ENCODE data around the gene CDKN1B. TPM values are rescaled to one million over a fixed set of nuclear protein-coding genes. Genes with fewer than 3 reads are reported as not detected.

CDKN1B gene
- polyA plus RNA-seq, 6 donors from 2014 or later = 4.7 to 26.8 (median 14.5) TPM

DNA sequence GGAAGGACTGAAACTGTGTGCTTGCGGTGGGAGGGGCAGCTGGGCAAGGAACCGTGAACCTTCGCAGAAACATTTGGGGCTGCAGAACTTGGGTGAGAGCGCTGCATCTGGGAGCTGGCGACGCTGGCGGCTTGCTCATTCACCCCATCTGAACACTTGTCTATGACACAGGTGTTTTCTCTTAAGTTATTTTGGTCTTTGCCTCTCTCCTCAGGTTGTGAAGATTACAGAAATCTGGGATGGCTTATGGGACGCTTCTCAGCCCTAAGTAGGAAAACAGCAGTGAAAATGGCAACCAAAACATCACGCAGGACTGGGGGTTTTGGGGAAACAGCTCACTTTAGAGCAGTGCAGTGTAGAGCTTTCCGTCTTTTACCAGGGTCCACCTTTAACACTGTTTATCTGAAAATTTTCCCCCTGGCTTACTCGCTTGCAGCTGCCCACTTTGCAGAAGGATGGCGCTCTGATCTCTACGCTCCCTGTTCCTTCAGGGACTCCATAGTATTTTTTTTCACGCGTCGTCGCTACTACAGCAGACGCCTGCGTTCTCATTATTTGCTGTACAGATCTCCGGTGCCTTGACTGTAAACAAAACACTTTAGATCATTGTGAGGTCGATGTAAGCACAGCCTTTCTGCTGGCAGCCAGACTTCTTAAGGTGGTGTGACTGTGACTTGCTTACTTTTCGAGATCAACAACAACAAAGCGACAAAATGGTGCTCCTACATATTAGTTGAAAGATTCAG, 2.7 kb upstream of the CDKN1B start:
- H3K4me3 Mint-ChIP-seq = peak overlapping the region; percentile 83 to 99 (median 94)
- ATAC-seq (ENCODE audit: low read depth in 2 of 2) (peak; percentile 57 to 62), DNase-seq (peak; percentile 74)
- H3K36me3 Mint-ChIP-seq = peaks cover 14 to 23% of the 10 kb centered on the region in 2 donors
- H3K4me1 Mint-ChIP-seq = peaks cover 50 to 62% (median 56%) of the 10 kb centered on the region in 3 donors
- no peaks in the 10 kb centered on the region for H3K9me3 Mint-ChIP-seq
- H3K27me3 Mint-ChIP-seq = no peaks in the 10 kb centered on the region
- H3K27ac Mint-ChIP-seq = peak overlapping the region; percentile 95 to 98 (median 98)

DNA sequence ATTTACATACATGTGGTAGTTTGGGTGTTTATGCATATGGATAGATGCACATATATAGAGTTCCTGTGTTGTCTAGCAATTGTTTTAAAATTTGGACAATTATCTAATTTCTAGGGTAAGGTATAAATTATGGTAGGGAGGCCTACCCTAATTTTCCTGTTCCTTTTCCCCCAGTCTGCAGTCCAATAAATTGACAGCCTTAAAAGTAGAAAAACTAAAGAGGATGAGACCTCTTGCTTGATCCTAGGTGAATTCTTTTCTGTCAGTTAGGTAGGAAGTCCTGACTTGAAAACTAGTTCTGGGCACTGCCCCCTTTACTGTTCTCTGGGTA, 2.1 kb upstream of the CDKN1B start:
- Mint-ChIP-seq H3K4me3 (peak overlapping the region; percentile 83 to 99 (median 94)), H3K27ac (peak overlapping the region; percentile 95 to 98 (median 98)), H3K27me3 (no peaks in the 10 kb centered on the region), H3K4me1 (peaks cover 53 to 65% (median 62%) of the 10 kb centered on the region in 3 donors), H3K9me3 (no peaks in the 10 kb centered on the region), H3K36me3 (peaks cover 17 to 27% of the 10 kb centered on the region in 2 donors)
- ATAC-seq (ENCODE audit: low read depth in 2 of 2) (no peak), DNase-seq (no peak)

DNA sequence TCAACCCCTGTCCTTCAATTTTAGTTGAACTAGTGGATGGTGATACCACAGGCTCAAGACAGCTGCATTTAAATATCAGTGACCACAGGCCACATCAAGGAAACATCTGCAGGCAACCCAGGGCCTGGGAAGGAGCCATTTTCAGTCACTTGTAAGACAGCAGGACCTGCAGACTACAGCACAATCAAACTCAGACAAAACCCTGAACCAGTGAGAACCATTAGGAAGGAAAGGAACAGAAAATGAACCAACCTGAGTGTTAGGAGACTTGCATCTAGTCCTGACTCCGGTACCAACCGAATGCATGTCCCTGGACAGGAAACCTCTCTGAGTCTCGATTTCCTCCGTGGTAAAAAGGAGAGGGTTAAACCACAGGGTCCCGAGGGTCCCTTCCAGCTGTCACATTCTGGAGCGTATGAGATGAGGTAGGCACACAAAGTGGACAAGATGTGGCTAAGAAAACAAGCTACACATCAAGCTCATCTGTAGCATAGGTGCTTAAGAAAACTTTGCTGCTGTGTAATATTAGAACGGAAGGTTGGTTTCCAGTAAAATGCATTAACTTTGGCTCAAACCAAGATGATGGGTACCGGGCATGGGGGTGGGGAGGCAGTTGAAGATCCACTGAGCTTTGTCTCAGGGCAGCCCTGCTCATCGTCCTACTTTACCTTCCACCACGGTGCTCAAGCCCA, 1.6 kb upstream of the CDKN1B start:
- H3K9me3 Mint-ChIP-seq = no peaks in the 10 kb centered on the region
- H3K27ac Mint-ChIP-seq = peak overlapping the region; percentile 95 to 98 (median 98)
- ATAC-seq (ENCODE audit: low read depth in 2 of 2) (no peak), DNase-seq (peak; percentile 29)
- no peaks in the 10 kb centered on the region for H3K27me3 Mint-ChIP-seq
- peaks cover 55 to 68% (median 66%) of the 10 kb centered on the region in 3 donors for H3K4me1 Mint-ChIP-seq
- peak overlapping the region; percentile 83 to 99 (median 93) for H3K4me3 Mint-ChIP-seq
- peaks cover 19 to 30% of the 10 kb centered on the region in 2 donors for H3K36me3 Mint-ChIP-seq

GRCh38 chr12:12716151-12716792, 896 bp upstream of the CDKN1B start:
- H3K27me3 Mint-ChIP-seq = no peaks in the 10 kb centered on the region

GRCh38 chr12:12717586-12718380, 615 bp downstream of the CDKN1B start:
- peaks cover 61 to 69% (median 67%) of the 10 kb centered on the region in 3 donors for H3K4me1 Mint-ChIP-seq
- ATAC-seq (ENCODE audit: low read depth in 2 of 2) = peak in 1 of 2 donors; percentile 11
- peaks cover 24 to 36% of the 10 kb centered on the region in 2 donors for H3K36me3 Mint-ChIP-seq
- H3K9me3 Mint-ChIP-seq = no peaks in the 10 kb centered on the region
- peak overlapping the region; percentile 96 to 100 (median 98) for H3K27ac Mint-ChIP-seq
- H3K4me3 Mint-ChIP-seq = peak overlapping the region; percentile 83 to 99 (median 98)
- peak; percentile 25 for DNase-seq
- H3K27me3 Mint-ChIP-seq = no peaks in the 10 kb centered on the region

More at GRCh38 chr12:12716151-12716792, 896 bp upstream of the CDKN1B start:
- H3K36me3 Mint-ChIP-seq = peaks cover 24 to 36% of the 10 kb centered on the region in 2 donors
- H3K9me3 Mint-ChIP-seq = no peaks in the 10 kb centered on the region
- ATAC-seq (ENCODE audit: low read depth in 2 of 2) (no peak), DNase-seq (peak; percentile 3)
- peak overlapping the region; percentile 95 to 98 (median 98) for H3K27ac Mint-ChIP-seq
- H3K4me3 Mint-ChIP-seq = peak overlapping the region; percentile 83 to 99 (median 93)
- peaks cover 61 to 75% (median 73%) of the 10 kb centered on the region in 3 donors for H3K4me1 Mint-ChIP-seq

DNA sequence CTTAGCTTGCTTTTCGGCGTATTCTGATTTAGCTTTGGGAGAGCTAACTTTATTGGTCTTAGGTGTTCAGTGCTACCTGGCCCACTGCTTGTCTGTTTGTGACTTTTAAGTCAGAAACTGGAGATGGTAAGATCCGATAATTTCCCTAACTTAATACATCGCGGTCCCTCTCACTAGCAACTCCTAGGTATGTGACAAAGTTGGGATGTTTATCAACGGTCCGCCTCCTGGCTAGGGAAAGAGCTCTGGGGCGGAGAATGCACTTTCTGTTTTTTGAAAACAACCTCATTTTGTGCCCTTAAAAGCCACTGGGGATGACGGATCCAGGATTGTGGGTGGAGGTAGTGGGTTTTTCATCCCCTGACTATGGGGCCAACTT, 1.2 kb downstream of the CDKN1B start:
- no peak for DNase-seq

GRCh38 chr12:12718853-12719252, 1.7 kb downstream of the CDKN1B start:
- ATAC-seq (ENCODE audit: low read depth in 2 of 2) = no peak
- H3K36me3 Mint-ChIP-seq = peaks cover 24 to 36% of the 10 kb centered on the region in 2 donors
- no peaks in the 10 kb centered on the region for H3K9me3 Mint-ChIP-seq
- H3K4me3 Mint-ChIP-seq = peak overlapping the region; percentile 83 to 99 (median 98)
- no peaks in the 10 kb centered on the region for H3K27me3 Mint-ChIP-seq
- H3K27ac Mint-ChIP-seq = peak overlapping the region; percentile 96 to 100 (median 98)
- DNase-seq = peak; percentile 11
- peaks cover 53 to 61% (median 58%) of the 10 kb centered on the region in 3 donors for H3K4me1 Mint-ChIP-seq

More for the DNA sequence above, 1.2 kb downstream of the CDKN1B start:
- Mint-ChIP-seq H3K4me3 (peak overlapping the region; percentile 83 to 99 (median 98)), H3K27ac (peak overlapping the region; percentile 96 to 100 (median 98)), H3K9me3 (no peaks in the 10 kb centered on the region), H3K36me3 (peaks cover 24 to 36% of the 10 kb centered on the region in 2 donors), H3K27me3 (no peaks in the 10 kb centered on the region), H3K4me1 (peaks cover 58 to 66% (median 63%) of the 10 kb centered on the region in 3 donors)
- no peak for ATAC-seq (ENCODE audit: low read depth in 2 of 2)

GRCh38 chr12:12719496-12719895, 2.3 kb downstream of the CDKN1B start:
- H3K36me3 Mint-ChIP-seq = peaks cover 24 to 36% of the 10 kb centered on the region in 2 donors
- peak overlapping the region; percentile 96 to 100 (median 98) for H3K27ac Mint-ChIP-seq
- H3K4me1 Mint-ChIP-seq = peaks cover 49 to 55% (median 52%) of the 10 kb centered on the region in 3 donors
- H3K9me3 Mint-ChIP-seq = no peaks in the 10 kb centered on the region
- peak overlapping the region; percentile 83 to 99 (median 98) for H3K4me3 Mint-ChIP-seq
- H3K27me3 Mint-ChIP-seq = no peaks in the 10 kb centered on the region
- ATAC-seq (ENCODE audit: low read depth in 2 of 2) = no peak
- DNase-seq = peak; percentile 35

- Mint-ChIP-seq H3K4me1 (peaks cover 45 to 49% (median 46%) of the 10 kb centered on the region in 3 donors), H3K27ac (peak overlapping the region in 3 of 6 donors; percentile 81 to 98 (median 96)), H3K27me3 (no peaks in the 10 kb centered on the region), H3K4me3 (peak overlapping the region; percentile 83 to 99 (median 98)), H3K36me3 (peaks cover 24 to 36% of the 10 kb centered on the region in 2 donors), H3K9me3 (no peaks in the 10 kb centered on the region)
- ATAC-seq (ENCODE audit: low read depth in 2 of 2) = no peak
- DNase-seq = no peak
Measured at GRCh38 chr12:12720052-12720451, 2.9 kb downstream of the CDKN1B start.

DNA sequence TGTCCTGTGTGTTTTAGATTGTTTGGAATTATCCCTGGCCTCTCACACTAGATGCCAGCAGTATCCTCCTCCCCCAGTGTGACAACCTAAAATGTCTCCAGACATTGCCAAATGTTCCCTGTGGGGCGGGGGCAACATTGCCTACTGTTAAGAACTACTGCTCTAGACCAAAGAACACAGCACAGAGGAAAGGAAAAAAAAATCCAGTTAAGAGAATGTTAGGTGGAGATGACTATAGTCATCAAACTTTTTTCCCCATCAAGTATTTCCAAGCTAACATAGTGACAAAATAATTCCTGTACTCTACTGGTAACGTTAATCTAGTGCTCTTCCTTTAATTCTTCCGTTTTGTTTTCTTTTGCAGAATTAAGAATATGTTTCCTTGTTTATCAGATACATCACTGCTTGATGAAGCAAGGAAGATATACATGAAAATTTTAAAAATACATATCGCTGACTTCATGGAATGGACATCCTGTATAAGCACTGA, 3.5 kb downstream of the CDKN1B start:
- peaks cover 24 to 36% of the 10 kb centered on the region in 2 donors for H3K36me3 Mint-ChIP-seq

DNA sequence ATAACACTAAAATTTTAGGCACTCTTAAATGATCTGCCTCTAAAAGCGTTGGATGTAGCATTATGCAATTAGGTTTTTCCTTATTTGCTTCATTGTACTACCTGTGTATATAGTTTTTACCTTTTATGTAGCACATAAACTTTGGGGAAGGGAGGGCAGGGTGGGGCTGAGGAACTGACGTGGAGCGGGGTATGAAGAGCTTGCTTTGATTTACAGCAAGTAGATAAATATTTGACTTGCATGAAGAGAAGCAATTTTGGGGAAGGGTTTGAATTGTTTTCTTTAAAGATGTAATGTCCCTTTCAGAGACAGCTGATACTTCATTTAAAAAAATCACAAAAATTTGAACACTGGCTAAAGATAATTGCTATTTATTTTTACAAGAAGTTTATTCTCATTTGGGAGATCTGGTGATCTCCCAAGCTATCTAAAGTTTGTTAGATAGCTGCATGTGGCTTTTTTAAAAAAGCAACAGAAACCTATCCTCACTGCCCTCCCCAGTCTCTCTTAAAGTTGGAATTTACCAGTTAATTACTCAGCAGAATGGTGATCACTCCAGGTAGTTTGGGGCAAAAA, 4.1 kb downstream of the CDKN1B start:
- Mint-ChIP-seq H3K27ac (peak overlapping the region; percentile 44 to 96 (median 89)), H3K27me3 (no peaks in the 10 kb centered on the region), H3K4me1 (peaks cover 33 to 40% (median 37%) of the 10 kb centered on the region in 3 donors), H3K36me3 (peaks cover 24 to 36% of the 10 kb centered on the region in 2 donors), H3K4me3 (peak overlapping the region; percentile 75 to 99 (median 93)), H3K9me3 (no peaks in the 10 kb centered on the region)
- no peak for DNase-seq
- no peak for ATAC-seq (ENCODE audit: low read depth in 2 of 2)

More for the DNA sequence above, 3.5 kb downstream of the CDKN1B start:
- H3K27ac Mint-ChIP-seq = peak overlapping the region; percentile 63 to 96 (median 89)
- no peaks in the 10 kb centered on the region for H3K27me3 Mint-ChIP-seq
- ATAC-seq (ENCODE audit: low read depth in 2 of 2) = no peak
- H3K4me1 Mint-ChIP-seq = peaks cover 38 to 42% (median 41%) of the 10 kb centered on the region in 3 donors
- DNase-seq = no peak
- no peaks in the 10 kb centered on the region for H3K9me3 Mint-ChIP-seq
- H3K4me3 Mint-ChIP-seq = peak overlapping the region; percentile 75 to 99 (median 93)

DNA sequence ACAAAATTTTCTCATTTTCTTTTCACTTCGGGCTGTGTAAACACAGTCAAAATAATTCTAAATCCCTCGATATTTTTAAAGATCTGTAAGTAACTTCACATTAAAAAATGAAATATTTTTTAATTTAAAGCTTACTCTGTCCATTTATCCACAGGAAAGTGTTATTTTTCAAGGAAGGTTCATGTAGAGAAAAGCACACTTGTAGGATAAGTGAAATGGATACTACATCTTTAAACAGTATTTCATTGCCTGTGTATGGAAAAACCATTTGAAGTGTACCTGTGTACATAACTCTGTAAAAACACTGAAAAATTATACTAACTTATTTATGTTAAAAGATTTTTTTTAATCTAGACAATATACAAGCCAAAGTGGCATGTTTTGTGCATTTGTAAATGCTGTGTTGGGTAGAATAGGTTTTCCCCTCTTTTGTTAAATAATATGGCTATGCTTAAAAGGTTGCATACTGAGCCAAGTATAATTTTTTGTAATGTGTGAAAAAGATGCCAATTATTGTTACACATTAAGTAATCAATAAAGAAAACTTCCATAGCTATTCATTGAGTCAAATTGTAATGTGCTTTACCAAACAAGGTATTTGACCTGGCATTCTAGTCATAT, 4.8 kb downstream of the CDKN1B start:
- Mint-ChIP-seq H3K9me3 (no peaks in the 10 kb centered on the region), H3K36me3 (peaks cover 24 to 36% of the 10 kb centered on the region in 2 donors), H3K27me3 (no peaks in the 10 kb centered on the region), H3K4me1 (peaks cover 38 to 45% (median 40%) of the 10 kb centered on the region in 3 donors), H3K4me3 (peak overlapping the region in 7 of 8 donors; percentile 94 to 99 (median 97)), H3K27ac (peak overlapping the region in 4 of 6 donors; percentile 97 to 99 (median 98))
- no peak for DNase-seq
- no peak for ATAC-seq (ENCODE audit: low read depth in 2 of 2)
